B cell (primary cell): ENCODE results near the gene FKRP. TPM values are rescaled to one million over a fixed set of nuclear protein-coding genes. Genes with fewer than 3 reads are reported as not detected.

Experiments used
- ATAC-seq: fragments of 200-7000 bp; cut with Tn5 transposase; one replicate; pipeline ENCODE4 v1.10.0; 2021; ENCODE audit warnings: low read depth, mild to moderate bottlenecking, moderate number of reproducible peaks, moderate library complexity
- CTCF ChIA-PET: fragments of 350-600 bp; sonication (Branson Sonifier 250); formaldehyde crosslinking; loops from one replicate; lab custom pipeline; 2021; ENCODE audit warnings: antibody characterized with exemption, inconsistent platforms; lab: Charles Lee
- POLR2A ChIA-PET: fragments of 350-600 bp; sonication (Branson Sonifier 250); formaldehyde crosslinking; loops from one replicate; lab custom pipeline; 2021; ENCODE audit warnings: antibody characterized with exemption; lab: Charles Lee
- DNase-seq: peaks from one replicate; pipeline ENCODE4 v3.0.0; 2013
- H2AFZ ChIP-seq: 2 replicates; pipeline ENCODE4 v1.6.1; 2012; ENCODE audit warnings: mild to moderate bottlenecking, low read depth, low read length; ENCODE audit not compliant: insufficient read depth, poor library complexity, severe bottlenecking
- H3K27ac ChIP-seq, 2 donors: 1 replicate in 1 of 2; 2 replicates in 1 of 2; pipeline ENCODE4 v1.5.1; 2012 to 2013; ENCODE audit warnings: low read length in 2 of 2, mild to moderate bottlenecking in 2 of 2, moderate library complexity in 1 of 2
- H3K27me3 ChIP-seq, 4 experiments: fragments of 200-600 bp in 1 of 4; sonication (generic) in 1 of 4; replicated peaks in 1 of 4; 1 replicate in 2 of 4; 2 replicates in 2 of 4; pipeline versions ENCODE4 v1.6.1 to v1.7.0; 2013 to 2016; ENCODE audit warnings: low read length in 3 of 4, mild to moderate bottlenecking in 2 of 4, mixed read lengths in 1 of 4, moderate library complexity in 1 of 4; ENCODE audit not compliant: insufficient read depth in 4 of 4, control insufficient read depth in 3 of 4; ENCODE audit errors: control extremely low read depth in 1 of 4
- H3K36me3 ChIP-seq, 2 experiments: replicated peaks in 1 of 2; 1 replicate in 1 of 2; 2 replicates in 1 of 2; pipeline versions ENCODE4 v1.6.1 to v1.7.1; 2013; ENCODE audit warnings: low read length in 1 of 2; ENCODE audit not compliant: insufficient read depth in 2 of 2, control insufficient read depth in 1 of 2; ENCODE audit errors: control extremely low read depth in 1 of 2, extremely low read depth in 1 of 2
- H3K4me1 ChIP-seq, 2 donors: fragments of 200-600 bp in 1 of 2; sonication (generic) in 1 of 2; 1 replicate in 1 of 2; 2 replicates in 1 of 2; pipeline versions ENCODE4 v1.5.1 to v1.6.1; 2013 to 2017; ENCODE audit warnings: low read length in 2 of 2; ENCODE audit not compliant: control insufficient read depth in 2 of 2, insufficient read depth in 2 of 2
- H3K4me2 ChIP-seq: replicated peaks from 2 replicates; pipeline ENCODE3; 2012; ENCODE audit warnings: mild to moderate bottlenecking, low read depth, low read length; ENCODE audit not compliant: poor library complexity, severe bottlenecking
- H3K4me3 ChIP-seq, 5 experiments: fragments of 200-600 bp in 1 of 5; sonication (generic) in 1 of 5; 1 replicate in 3 of 5; 2 replicates in 2 of 5; pipeline versions ENCODE4 v1.5.1 to v1.7.0; 2011 to 2016; ENCODE audit warnings: low read length in 4 of 5, mild to moderate bottlenecking in 4 of 5, low read depth in 2 of 5, control low read depth in 1 of 5, moderate library complexity in 1 of 5; ENCODE audit not compliant: insufficient read depth in 1 of 5; ENCODE audit errors: control extremely low read depth in 1 of 5, extremely low read depth in 1 of 5
- H3K79me2 ChIP-seq: fragments of 200-600 bp; sonication (generic); one replicate; pipeline ENCODE4 v1.6.0; 2016; ENCODE audit warnings: low read length; ENCODE audit not compliant: control insufficient read depth, insufficient read depth
- H3K9ac ChIP-seq: fragments of 200-600 bp; sonication (generic); 2 replicates; pipeline ENCODE4 v1.6.1; 2017; ENCODE audit warnings: mild to moderate bottlenecking, low read length, moderate library complexity
- H3K9me3 ChIP-seq, 3 donors: one replicate each; pipeline versions ENCODE4 v1.6.1 to v1.7.1; 2013; ENCODE audit warnings: low read length in 2 of 3; ENCODE audit not compliant: control insufficient read depth in 2 of 3, insufficient read depth in 1 of 3; ENCODE audit errors: control extremely low read depth in 1 of 3
- H4K20me1 ChIP-seq: 2 replicates; pipeline ENCODE4 v1.6.0; 2012; ENCODE audit warnings: mild to moderate bottlenecking, low read length; ENCODE audit not compliant: insufficient read depth, control insufficient read depth, poor library complexity, severe bottlenecking
- H3K27ac Mint-ChIP-seq: one replicate; pipeline ENCODE4 v1.8.0; 2021; ENCODE audit warnings: mixed read lengths
- H3K27me3 Mint-ChIP-seq: one replicate; pipeline ENCODE4 v1.8.0; 2021; ENCODE audit warnings: mixed read lengths
- H3K4me1 Mint-ChIP-seq: one replicate; pipeline ENCODE4 v1.8.0; 2021; ENCODE audit warnings: mixed read lengths
- H3K4me3 Mint-ChIP-seq: one replicate; pipeline ENCODE4 v1.8.0; 2021; ENCODE audit warnings: mixed read lengths
- H3K9me3 Mint-ChIP-seq: one replicate; pipeline ENCODE4 v1.8.0; 2022; ENCODE audit warnings: mixed read lengths; ENCODE audit not compliant: insufficient read depth
- EZH2 ChIP-seq: IDR thresholded peaks from 2 replicates; pipeline ENCODE4 v1.6.1; 2012; ENCODE audit warnings: borderline replicate concordance, low read depth, mild to moderate bottlenecking, moderate library complexity, low read length; ENCODE audit not compliant: insufficient read depth, poor library complexity, severe bottlenecking
- WGBS: methylation state at CpG from one replicate; pipeline ENCODE4 v1.1.5; 2013; ENCODE audit warnings: missing lambda C conversion rate; ENCODE audit not compliant: insufficient coverage; 5-methylcytosine and 5-hydroxymethylcytosine counted together
- intact Hi-C: fragments of 100-400 bp; cut with micrococcal nuclease; formaldehyde crosslinking; loops from one replicate; pipeline ENCODE4 v1.10.0; 2022
- polyA plus RNA-seq: library from polyadenylated mRNA; depleted of rRNA; stranded (reverse); fragments of >200 nt; gene quantifications from 2 replicates; pipeline ENCODE4 v1.2.3, GENCODE V29; 2012
- total RNA-seq, 2 donors: library from RNA; stranded (reverse); fragments of 120-200 nt in 1 of 2; gene quantifications; 1 replicate in 1 of 2; 2 replicates in 1 of 2; pipeline versions ENCODE4 v1.2.3 to v1.2.4, GENCODE V29; 2013 to 2022
- TF ChIP-seq, protein P1 (sequence below): fragments of 200-600 bp; IDR thresholded peaks from one replicate; pipeline ENCODE4 v1.8.0; 2022; ENCODE audit warnings: antibody characterized with exemption, mild to moderate bottlenecking

The FKRP gene
- total and polyA plus RNA-seq, 2 donors (not counting 1 experiment from before 2014, with no cell fraction given) = 30.2 to 38.8 TPM

GRCh38 chr19:46722421-46723022, 23.3 kb upstream of the FKRP start:
- Histone ChIP-seq H3K4me1 (peaks cover 61 to 63% of the 10 kb centered on the region in 2 donors), H3K36me3 (peaks cover 0 to 69% of the 10 kb centered on the region in 2 experiments), H3K4me2 (peak overlapping the region; percentile 94), H4K20me1 (peaks cover 10% of the 10 kb centered on the region), H3K27ac (peak overlapping the region; percentile 24 to 61), H3K9me3 (no peaks in the 10 kb centered on the region), H3K9ac (peak overlapping the region; percentile 37), H3K4me3 (peak overlapping the region in 2 of 5 experiments; percentile 37), H3K79me2 (peaks cover 58% of the 10 kb centered on the region), H2AFZ (peak overlapping the region; percentile 40), H3K27me3 (no peaks in the 10 kb centered on the region)
- TF ChIP-seq EZH2 = no peak
- TF ChIP-seq, protein P1, sequence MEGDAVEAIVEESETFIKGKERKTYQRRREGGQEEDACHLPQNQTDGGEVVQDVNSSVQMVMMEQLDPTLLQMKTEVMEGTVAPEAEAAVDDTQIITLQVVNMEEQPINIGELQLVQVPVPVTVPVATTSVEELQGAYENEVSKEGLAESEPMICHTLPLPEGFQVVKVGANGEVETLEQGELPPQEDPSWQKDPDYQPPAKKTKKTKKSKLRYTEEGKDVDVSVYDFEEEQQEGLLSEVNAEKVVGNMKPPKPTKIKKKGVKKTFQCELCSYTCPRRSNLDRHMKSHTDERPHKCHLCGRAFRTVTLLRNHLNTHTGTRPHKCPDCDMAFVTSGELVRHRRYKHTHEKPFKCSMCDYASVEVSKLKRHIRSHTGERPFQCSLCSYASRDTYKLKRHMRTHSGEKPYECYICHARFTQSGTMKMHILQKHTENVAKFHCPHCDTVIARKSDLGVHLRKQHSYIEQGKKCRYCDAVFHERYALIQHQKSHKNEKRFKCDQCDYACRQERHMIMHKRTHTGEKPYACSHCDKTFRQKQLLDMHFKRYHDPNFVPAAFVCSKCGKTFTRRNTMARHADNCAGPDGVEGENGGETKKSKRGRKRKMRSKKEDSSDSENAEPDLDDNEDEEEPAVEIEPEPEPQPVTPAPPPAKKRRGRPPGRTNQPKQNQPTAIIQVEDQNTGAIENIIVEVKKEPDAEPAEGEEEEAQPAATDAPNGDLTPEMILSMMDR = no peak
- peak; percentile 44 for DNase-seq
- Mint-ChIP-seq H3K27ac (peak overlapping the region; percentile 76), H3K27me3 (no peaks in the 10 kb centered on the region), H3K9me3 (no peaks in the 10 kb centered on the region), H3K4me1 (peaks cover 63% of the 10 kb centered on the region), H3K4me3 (peak overlapping the region; percentile 50)
- ChIA-PET CTCF (interaction anchor here (1.1 to 14.9 kb wide), 4 partner anchors 9 to 20 kb away, joined by 3 to 353 read pairs (median 8); no protein-coding TSS in a partner anchor), POLR2A (interaction anchor here (0.6 to 1.7 kb wide), 3 partner anchors 8 to 1042 kb away, joined by 4 to 6 read pairs (median 6); no protein-coding TSS in a partner anchor)
- intact Hi-C loops = no loop called here
- WGBS = 30% methylated on average over 17 of the region's 25 CpGs
- ATAC-seq = no peak

DNA sequence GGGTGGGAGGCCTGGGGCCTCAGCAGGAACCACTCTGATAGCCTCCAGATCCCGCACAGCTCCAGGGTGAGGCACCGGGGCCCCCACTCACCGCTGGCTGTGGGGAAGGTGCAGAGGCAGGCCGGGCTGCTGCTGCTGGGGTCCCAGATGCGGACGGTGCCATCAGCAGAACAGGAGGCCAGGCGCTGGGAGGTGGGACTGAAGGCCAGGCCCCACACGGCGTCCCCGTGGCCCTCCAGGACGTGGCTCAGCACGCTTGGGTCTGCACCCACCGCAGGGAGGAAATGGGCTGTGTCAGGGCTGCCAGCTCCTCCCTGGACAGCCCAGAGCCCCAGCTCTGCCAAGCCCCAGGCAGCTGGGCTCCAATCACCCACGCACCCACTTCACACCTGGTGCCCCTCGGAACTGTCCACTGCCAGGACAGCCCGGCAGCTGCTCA, 22.8 kb upstream of the FKRP start:
- H3K4me2 ChIP-seq = peak overlapping the region; percentile 94
- H3K79me2 ChIP-seq = peaks cover 63% of the 10 kb centered on the region
- intact Hi-C loops = no loop called here
- CTCF ChIA-PET = interaction anchor here (1.1 to 14.9 kb wide), 5 partner anchors 10 to 20 kb away, joined by 3 to 353 read pairs (median 3); no protein-coding TSS in a partner anchor
- H3K27ac Mint-ChIP-seq = peak overlapping the region; percentile 61
- H3K27ac ChIP-seq = peak overlapping the region; percentile 24 to 61
- 42% methylated on average over 16 of the region's 16 CpGs for WGBS
- DNase-seq = no peak
- H3K27me3 Mint-ChIP-seq = no peaks in the 10 kb centered on the region
- TF ChIP-seq, protein P1 = no peak
- no peak for TF ChIP-seq EZH2
- H3K9me3 ChIP-seq = no peaks in the 10 kb centered on the region
- no peaks in the 10 kb centered on the region for H3K27me3 ChIP-seq
- peaks cover 59% of the 10 kb centered on the region for H3K4me1 Mint-ChIP-seq
- peaks cover 0 to 75% of the 10 kb centered on the region in 2 experiments for H3K36me3 ChIP-seq
- peaks cover 15% of the 10 kb centered on the region for H4K20me1 ChIP-seq
- no peaks in the 10 kb centered on the region for H3K9me3 Mint-ChIP-seq
- no peak for ATAC-seq
- POLR2A ChIA-PET = interaction anchor here (0.6 to 1.7 kb wide), 3 partner anchors 9 to 1043 kb away, joined by 4 to 6 read pairs (median 6); no protein-coding TSS in a partner anchor
- H3K4me1 ChIP-seq = peaks cover 57 to 58% of the 10 kb centered on the region in 2 donors
- H3K4me3 Mint-ChIP-seq = peak overlapping the region; percentile 50
- peak overlapping the region; percentile 23 for H3K9ac ChIP-seq
- H3K4me3 ChIP-seq = peak overlapping the region in 2 of 5 experiments; percentile 37
- peak overlapping the region; percentile 40 for H2AFZ ChIP-seq
